Neutrophil (primary cell): Measurements from ENCODE around the gene FKBP5.

ENCODE experiments used
- H3K27ac ChIP-seq: fragments of 200-600 bp; sonication (generic); 2 replicates; pipeline ENCODE4 v1.5.1; 2016; ENCODE audit warnings: mild to moderate bottlenecking, moderate library complexity
- H3K27me3 ChIP-seq: fragments of 200-600 bp; sonication (generic); 2 replicates; pipeline ENCODE4 v1.6.0; 2016; ENCODE audit warnings: mild to moderate bottlenecking
- H3K36me3 ChIP-seq: fragments of 200-600 bp; sonication (generic); 2 replicates; pipeline ENCODE4 v1.5.1; 2017
- H3K4me1 ChIP-seq, 2 experiments: fragments of 200-600 bp in 1 of 2; sonication (generic) in 1 of 2; 1 replicate in 1 of 2; 2 replicates in 1 of 2; pipeline versions ENCODE4 v1.5.1 to v1.6.1; 2013 to 2016; ENCODE audit warnings: low read depth in 1 of 2, low read length in 1 of 2, mild to moderate bottlenecking in 1 of 2, moderate library complexity in 1 of 2; ENCODE audit not compliant: control insufficient read depth in 1 of 2, insufficient read depth in 1 of 2
- H3K4me3 ChIP-seq, 2 experiments: fragments of 200-600 bp in 1 of 2; sonication (generic) in 1 of 2; 1 replicate in 1 of 2; 2 replicates in 1 of 2; pipeline ENCODE4 v1.5.1; 2013 to 2016; ENCODE audit warnings: low read depth in 1 of 2, low read length in 1 of 2, mild to moderate bottlenecking in 1 of 2, moderate library complexity in 1 of 2
- H3K9me3 ChIP-seq: fragments of 200-600 bp; sonication (generic); 2 replicates; pipeline ENCODE4 v1.5.1; 2016
- TF ChIP-seq, protein P1 (sequence below): fragments of 200-600 bp; sonication (generic); IDR thresholded peaks from 2 replicates; pipeline ENCODE4 v1.5.1; 2016; ENCODE audit warnings: antibody characterized with exemption

Gene FKBP5

DNA sequence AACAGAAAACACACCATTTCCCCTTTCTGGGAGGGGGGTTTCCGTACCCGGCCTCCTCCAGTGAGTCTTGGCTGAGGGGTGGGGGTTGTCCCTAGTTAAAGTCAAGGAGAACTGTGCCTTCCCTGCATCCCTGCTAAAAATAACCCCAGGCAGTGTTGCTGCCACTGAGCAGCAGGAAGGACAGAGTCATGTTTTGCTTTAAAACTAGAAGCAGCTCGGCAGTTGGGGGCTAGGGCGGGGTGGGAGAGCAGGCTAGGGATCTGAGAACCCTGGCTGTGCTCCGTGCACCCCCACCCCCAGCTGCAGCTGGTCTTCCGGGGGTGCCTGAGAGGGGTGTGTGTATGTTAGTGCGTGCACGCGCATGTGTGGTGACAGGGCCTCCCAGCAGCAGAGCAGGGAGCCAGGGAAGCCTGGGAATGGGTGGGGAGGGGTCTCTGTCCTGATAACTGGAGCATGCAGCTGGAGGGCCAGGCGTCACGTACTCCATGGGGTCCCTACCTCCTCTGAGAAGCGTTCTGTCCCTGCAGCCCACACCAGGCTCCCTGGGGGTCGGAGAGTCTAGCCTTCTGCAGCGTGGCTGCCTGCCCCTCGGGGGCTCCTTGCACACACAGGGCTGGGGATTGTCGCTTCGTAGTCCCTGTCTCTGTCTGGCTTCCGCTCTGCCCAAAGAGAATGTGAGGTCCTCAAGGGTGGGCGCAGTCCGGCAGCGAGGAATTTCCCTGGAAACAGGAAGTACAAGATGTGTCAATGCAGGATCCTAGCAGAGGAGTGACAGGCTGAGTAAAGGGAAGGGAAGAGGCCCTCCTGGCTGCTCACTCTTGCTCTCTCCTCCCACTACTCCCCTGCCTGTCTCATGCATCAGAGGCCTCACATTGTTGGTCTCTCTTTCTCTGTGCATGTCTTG, 31.4 kb upstream of the FKBP5 start:
- Histone ChIP-seq H3K4me1 (peaks cover 26 to 39% of the 10 kb centered on the region in 2 experiments), H3K36me3 (no peaks in the 10 kb centered on the region), H3K27me3 (no peaks in the 10 kb centered on the region), H3K9me3 (no peaks in the 10 kb centered on the region), H3K27ac (peak overlapping the region; percentile 31), H3K4me3 (peak overlapping the region in 1 of 2 experiments; percentile 17)
- TF ChIP-seq, protein P1, sequence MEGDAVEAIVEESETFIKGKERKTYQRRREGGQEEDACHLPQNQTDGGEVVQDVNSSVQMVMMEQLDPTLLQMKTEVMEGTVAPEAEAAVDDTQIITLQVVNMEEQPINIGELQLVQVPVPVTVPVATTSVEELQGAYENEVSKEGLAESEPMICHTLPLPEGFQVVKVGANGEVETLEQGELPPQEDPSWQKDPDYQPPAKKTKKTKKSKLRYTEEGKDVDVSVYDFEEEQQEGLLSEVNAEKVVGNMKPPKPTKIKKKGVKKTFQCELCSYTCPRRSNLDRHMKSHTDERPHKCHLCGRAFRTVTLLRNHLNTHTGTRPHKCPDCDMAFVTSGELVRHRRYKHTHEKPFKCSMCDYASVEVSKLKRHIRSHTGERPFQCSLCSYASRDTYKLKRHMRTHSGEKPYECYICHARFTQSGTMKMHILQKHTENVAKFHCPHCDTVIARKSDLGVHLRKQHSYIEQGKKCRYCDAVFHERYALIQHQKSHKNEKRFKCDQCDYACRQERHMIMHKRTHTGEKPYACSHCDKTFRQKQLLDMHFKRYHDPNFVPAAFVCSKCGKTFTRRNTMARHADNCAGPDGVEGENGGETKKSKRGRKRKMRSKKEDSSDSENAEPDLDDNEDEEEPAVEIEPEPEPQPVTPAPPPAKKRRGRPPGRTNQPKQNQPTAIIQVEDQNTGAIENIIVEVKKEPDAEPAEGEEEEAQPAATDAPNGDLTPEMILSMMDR: no peak

DNA sequence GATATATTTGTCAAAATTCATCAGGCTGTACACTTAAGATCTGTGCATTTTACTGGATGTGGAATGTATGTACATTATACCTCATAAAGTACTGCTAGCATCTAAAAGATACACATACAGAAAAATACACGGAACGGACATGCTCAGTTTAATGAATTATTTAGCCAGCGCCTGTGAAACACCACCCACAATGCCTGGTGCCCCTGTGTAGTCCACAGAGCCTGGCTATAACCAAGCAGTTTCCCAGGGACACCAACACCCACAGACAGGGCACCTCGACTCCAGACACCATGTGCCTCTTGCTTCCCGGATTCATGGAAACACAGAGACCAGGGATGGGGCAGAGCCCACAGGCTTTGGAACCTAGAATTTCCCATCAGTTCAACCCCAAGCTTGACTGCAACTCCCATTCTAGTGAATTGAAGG, 30.7 kb upstream of the FKBP5 start:
- peak overlapping the region; percentile 31 for H3K27ac ChIP-seq
- no peaks in the 10 kb centered on the region for H3K36me3 ChIP-seq
- TF ChIP-seq, protein P1: no peak
- H3K27me3 ChIP-seq: no peaks in the 10 kb centered on the region
- no peaks in the 10 kb centered on the region for H3K9me3 ChIP-seq
- H3K4me1 ChIP-seq: peaks cover 23 to 34% of the 10 kb centered on the region in 2 experiments
- no peak overlapping the region for H3K4me3 ChIP-seq

DNA sequence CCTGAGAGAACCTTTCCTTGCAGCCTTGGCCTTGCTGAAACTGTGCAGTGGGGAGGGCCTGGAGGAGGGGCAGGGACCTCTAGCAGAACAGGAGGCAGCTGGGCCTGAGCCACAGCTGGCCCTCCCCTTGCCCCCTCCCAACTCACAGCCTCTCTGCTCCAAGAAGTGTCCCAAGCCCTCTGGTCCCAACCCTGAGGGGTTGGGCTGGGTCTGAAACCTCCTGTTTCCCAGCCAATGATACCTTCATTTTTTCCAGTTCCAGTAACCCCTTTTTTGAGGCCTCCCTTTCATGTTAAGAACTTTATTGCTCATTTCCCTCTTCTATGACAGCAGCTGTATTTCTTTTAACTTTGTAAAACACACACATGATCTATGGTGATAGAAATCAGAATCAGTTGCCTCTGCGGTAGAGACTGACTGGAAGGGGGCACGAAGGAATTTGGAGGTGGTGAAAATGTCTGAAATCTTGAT, 30.2 kb upstream of the FKBP5 start:
- TF ChIP-seq, protein P1: no peak
- H3K27me3 ChIP-seq: no peaks in the 10 kb centered on the region
- H3K4me1 ChIP-seq: peaks cover 23 to 34% of the 10 kb centered on the region in 2 experiments
- H3K9me3 ChIP-seq: no peaks in the 10 kb centered on the region
- H3K4me3 ChIP-seq: no peak overlapping the region
- no peaks in the 10 kb centered on the region for H3K36me3 ChIP-seq
- H3K27ac ChIP-seq: no peak overlapping the region

DNA sequence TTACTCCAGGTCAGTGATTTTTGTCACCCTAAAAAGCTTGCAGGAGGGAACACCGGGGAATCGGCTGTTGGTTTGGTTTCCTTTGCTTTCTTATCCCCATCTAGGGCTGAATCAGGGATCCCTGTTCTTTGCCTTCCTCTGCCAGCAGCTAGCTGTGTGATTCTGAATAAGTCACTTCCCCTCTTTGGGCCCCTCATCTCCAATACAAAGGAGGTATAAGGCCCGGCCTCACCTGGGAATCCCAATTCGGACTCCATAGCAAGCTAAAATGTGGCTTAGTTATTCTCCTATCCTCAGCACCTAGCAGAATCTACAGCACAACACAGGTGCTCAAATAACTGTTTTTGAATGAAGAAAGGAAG, 29.6 kb upstream of the FKBP5 start:
- Histone ChIP-seq H3K27me3 (no peaks in the 10 kb centered on the region), H3K36me3 (no peaks in the 10 kb centered on the region), H3K9me3 (no peaks in the 10 kb centered on the region), H3K4me1 (peaks cover 23 to 34% of the 10 kb centered on the region in 2 experiments), H3K4me3 (no peak overlapping the region), H3K27ac (no peak overlapping the region)
- TF ChIP-seq, protein P1: no peak

DNA sequence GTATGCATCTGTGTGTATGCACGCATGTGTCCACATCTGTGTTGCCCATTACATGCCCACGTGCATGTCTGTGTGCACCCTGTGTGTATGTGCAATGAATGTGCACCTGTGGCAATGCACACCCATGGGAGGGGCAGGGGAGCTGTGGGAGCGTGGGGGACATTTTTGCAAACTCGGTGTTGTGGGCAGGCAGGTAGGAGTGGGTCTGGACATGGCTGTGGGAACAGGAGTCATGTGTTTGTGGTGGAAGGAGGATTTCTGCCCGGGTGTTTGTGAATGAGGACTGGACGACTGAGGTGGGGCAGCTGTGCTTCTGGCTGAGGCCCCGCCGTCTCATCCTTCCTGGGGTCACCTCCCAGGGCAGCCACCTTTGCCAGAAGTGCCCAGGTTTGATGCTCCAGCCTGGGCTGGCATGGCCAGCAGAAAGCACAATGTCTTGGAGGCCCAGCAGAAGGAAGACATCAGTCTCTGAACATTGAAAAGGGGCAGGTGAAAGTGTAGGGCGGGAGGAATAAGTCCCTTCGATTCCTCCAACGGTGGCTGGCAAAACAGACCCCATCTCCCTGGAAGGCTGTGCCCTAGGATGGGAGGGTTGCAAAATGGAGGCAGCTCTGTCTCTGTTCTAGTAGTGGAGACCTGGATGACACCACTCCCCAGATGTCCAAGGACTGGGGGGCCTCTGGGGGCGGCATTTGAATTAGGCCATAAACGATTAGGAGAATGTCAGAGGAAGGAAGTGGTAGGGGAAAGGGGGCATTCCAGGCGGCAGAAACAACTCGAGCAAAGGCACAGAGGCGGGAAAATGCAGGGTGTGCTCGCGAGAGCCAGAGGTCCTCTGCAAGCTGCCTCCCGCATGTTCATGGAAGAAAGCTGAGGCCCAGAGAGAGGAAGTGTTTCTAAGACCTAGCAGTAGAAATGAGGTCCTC, 29.0 kb upstream of the FKBP5 start:
- peaks cover 23 to 34% of the 10 kb centered on the region in 2 experiments for H3K4me1 ChIP-seq

More for the DNA sequence above, 29.0 kb upstream of the FKBP5 start:
- Histone ChIP-seq H3K36me3 (no peaks in the 10 kb centered on the region), H3K27me3 (no peaks in the 10 kb centered on the region), H3K27ac (no peak overlapping the region), H3K4me3 (no peak overlapping the region), H3K9me3 (no peaks in the 10 kb centered on the region)
- TF ChIP-seq, protein P1: no peak
